ENCODE measurements around the gene KIF7. TPM values are rescaled to one million over a fixed set of nuclear protein-coding genes. Genes with fewer than 3 reads are reported as not detected.

KIF7 gene
- total RNA-seq, 1 donor from 2014 or later, result 6.4 TPM

DNA sequence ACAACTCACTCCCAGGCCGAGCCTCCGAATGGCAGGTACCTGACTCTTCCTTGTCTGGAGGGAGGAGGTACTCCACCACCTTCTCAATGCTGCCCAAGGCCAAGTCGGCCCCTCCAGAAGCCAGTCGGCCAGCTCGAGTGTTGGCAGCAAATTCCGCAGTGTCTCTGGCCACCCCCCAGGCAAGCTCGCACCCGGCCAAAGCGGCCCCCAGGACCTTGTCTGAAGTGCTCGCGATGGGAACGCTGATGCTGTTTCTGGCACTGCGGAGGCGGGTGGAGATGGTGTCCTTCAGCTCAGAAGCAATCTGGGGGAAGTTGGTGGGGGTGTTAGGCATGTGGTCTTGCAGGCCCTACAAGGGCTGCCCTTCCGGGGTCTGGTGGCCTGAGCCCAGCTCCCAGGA is 14.7 kb upstream of the KIF7 start:
- no peak overlapping the region for H3K4me3 Mint-ChIP-seq (ENCODE audit: unreplicated experiment)
- TF ChIP-seq, protein P1, sequence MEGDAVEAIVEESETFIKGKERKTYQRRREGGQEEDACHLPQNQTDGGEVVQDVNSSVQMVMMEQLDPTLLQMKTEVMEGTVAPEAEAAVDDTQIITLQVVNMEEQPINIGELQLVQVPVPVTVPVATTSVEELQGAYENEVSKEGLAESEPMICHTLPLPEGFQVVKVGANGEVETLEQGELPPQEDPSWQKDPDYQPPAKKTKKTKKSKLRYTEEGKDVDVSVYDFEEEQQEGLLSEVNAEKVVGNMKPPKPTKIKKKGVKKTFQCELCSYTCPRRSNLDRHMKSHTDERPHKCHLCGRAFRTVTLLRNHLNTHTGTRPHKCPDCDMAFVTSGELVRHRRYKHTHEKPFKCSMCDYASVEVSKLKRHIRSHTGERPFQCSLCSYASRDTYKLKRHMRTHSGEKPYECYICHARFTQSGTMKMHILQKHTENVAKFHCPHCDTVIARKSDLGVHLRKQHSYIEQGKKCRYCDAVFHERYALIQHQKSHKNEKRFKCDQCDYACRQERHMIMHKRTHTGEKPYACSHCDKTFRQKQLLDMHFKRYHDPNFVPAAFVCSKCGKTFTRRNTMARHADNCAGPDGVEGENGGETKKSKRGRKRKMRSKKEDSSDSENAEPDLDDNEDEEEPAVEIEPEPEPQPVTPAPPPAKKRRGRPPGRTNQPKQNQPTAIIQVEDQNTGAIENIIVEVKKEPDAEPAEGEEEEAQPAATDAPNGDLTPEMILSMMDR (IDR thresholded peaks at IDR 0.05; ENCODE audit: unreplicated experiment), result no peak
- no peaks in the 10 kb centered on the region for H3K9me3 Mint-ChIP-seq (ENCODE audit: unreplicated experiment)
- peaks cover 9% of the 10 kb centered on the region for H3K36me3 Mint-ChIP-seq (ENCODE audit: low read depth, unreplicated experiment)
- H3K27ac Mint-ChIP-seq (ENCODE audit: unreplicated experiment), result no peak overlapping the region
- peaks cover 1% of the 10 kb centered on the region for H3K27me3 Mint-ChIP-seq (ENCODE audit: unreplicated experiment)
- no peaks in the 10 kb centered on the region for H3K4me1 Mint-ChIP-seq (ENCODE audit: unreplicated experiment)
- no peak for DNase-seq (ENCODE audit: low spot score)

- Mint-ChIP-seq H3K9me3 (ENCODE audit: unreplicated experiment) (no peaks in the 10 kb centered on the region), H3K4me3 (ENCODE audit: unreplicated experiment) (no peak overlapping the region), H3K27ac (ENCODE audit: unreplicated experiment) (no peak overlapping the region), H3K27me3 (ENCODE audit: unreplicated experiment) (peaks cover 5% of the 10 kb centered on the region), H3K4me1 (ENCODE audit: unreplicated experiment) (no peaks in the 10 kb centered on the region), H3K36me3 (ENCODE audit: low read depth, unreplicated experiment) (peaks cover 7% of the 10 kb centered on the region)
- no peak for DNase-seq (ENCODE audit: low spot score)
- TF ChIP-seq, protein P1 (IDR thresholded peaks at IDR 0.05; ENCODE audit: unreplicated experiment), result no peak
Observed at GRCh38 chr15:89669309-89669865, 14.1 kb upstream of the KIF7 start.

- Mint-ChIP-seq H3K27me3 (ENCODE audit: unreplicated experiment) (peaks cover 7% of the 10 kb centered on the region), H3K27ac (ENCODE audit: unreplicated experiment) (no peak overlapping the region), H3K4me1 (ENCODE audit: unreplicated experiment) (no peaks in the 10 kb centered on the region), H3K36me3 (ENCODE audit: low read depth, unreplicated experiment) (no peaks in the 10 kb centered on the region), H3K4me3 (ENCODE audit: unreplicated experiment) (no peak overlapping the region), H3K9me3 (ENCODE audit: unreplicated experiment) (no peaks in the 10 kb centered on the region)
- TF ChIP-seq, protein P1 (IDR thresholded peaks at IDR 0.05; ENCODE audit: unreplicated experiment), result no peak
- no peak for DNase-seq (ENCODE audit: low spot score)
Observed at GRCh38 chr15:89668171-89668570, 12.9 kb upstream of the KIF7 start.

DNA sequence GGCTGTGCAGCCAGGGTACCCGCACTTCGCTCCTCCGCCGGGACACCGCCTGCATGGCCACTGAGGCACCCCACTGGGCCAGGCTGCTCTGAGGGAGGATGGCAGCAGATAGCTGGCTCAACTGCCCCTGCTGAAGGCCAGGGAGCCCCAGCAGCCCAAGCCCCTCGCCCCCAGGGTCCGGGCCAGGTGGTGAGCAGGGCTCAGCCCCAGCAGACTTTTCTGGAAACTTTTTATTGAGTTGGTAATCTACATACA is 12.4 kb upstream of the KIF7 start:
- H3K4me1 Mint-ChIP-seq (ENCODE audit: unreplicated experiment), result peaks cover 3% of the 10 kb centered on the region
- H3K27me3 Mint-ChIP-seq (ENCODE audit: unreplicated experiment), result peaks cover 8% of the 10 kb centered on the region
- H3K4me3 Mint-ChIP-seq (ENCODE audit: unreplicated experiment), result no peak overlapping the region
- TF ChIP-seq, protein P1 (IDR thresholded peaks at IDR 0.05; ENCODE audit: unreplicated experiment), result no peak
- no peaks in the 10 kb centered on the region for H3K9me3 Mint-ChIP-seq (ENCODE audit: unreplicated experiment)
- no peaks in the 10 kb centered on the region for H3K36me3 Mint-ChIP-seq (ENCODE audit: low read depth, unreplicated experiment)
- no peak for DNase-seq (ENCODE audit: low spot score)
- no peak overlapping the region for H3K27ac Mint-ChIP-seq (ENCODE audit: unreplicated experiment)

DNA sequence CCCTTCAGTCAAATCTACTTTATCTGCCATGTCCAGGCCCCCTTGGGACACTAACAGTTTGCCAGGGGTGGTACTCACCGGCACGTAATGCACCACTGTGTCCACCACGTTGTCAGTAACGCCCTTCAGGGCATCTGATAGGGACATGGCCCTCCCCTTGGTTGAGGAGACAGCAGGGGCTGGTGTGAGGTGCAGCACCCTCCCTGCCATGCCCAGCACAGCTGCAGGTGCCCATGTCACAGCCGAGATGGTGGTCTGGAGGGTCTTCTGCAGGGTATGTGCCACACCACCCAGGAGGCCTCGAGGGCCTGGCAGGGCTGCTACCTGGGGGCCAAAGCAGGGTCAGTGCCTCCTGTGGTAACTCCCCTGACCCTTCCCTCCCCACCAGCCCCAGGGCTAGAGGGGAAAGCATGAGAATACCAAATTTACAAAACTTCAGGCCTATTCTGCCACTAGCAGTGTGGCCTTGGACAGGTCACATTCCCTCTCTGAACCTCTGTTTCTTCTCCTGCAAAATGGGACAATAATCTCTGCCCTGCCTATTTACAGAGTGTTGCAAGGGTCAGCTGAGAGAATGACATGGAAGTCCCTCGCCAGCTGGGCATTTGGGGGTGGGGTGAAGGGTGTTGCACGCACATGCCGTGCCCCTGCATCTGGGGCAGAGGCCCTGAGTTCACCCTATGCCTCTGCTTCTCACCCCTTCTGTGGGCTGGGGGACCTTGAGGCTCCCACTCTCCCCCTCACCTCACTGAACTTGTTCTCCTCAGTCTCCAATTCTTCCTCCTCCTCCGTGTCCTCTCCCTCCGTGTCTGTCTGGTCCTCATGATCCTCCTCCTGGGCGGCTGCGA is 11.8 kb upstream of the KIF7 start:
- TF ChIP-seq, protein P1 (IDR thresholded peaks at IDR 0.05; ENCODE audit: unreplicated experiment), result no peak
- no peak overlapping the region for H3K4me3 Mint-ChIP-seq (ENCODE audit: unreplicated experiment)
- peaks cover 5% of the 10 kb centered on the region for H3K4me1 Mint-ChIP-seq (ENCODE audit: unreplicated experiment)
- DNase-seq (ENCODE audit: low spot score), result no peak
- H3K9me3 Mint-ChIP-seq (ENCODE audit: unreplicated experiment), result no peaks in the 10 kb centered on the region
- no peaks in the 10 kb centered on the region for H3K36me3 Mint-ChIP-seq (ENCODE audit: low read depth, unreplicated experiment)
- peaks cover 10% of the 10 kb centered on the region for H3K27me3 Mint-ChIP-seq (ENCODE audit: unreplicated experiment)
- no peak overlapping the region for H3K27ac Mint-ChIP-seq (ENCODE audit: unreplicated experiment)

All from endothelial cell (in vitro differentiated cells).